ENCODE measurements around the gene FMNL2. TPM values are rescaled to one million over a fixed set of nuclear protein-coding genes. Genes with fewer than 3 reads are reported as not detected.

FMNL2 gene
- total RNA-seq, 1 donor from 2014 or later = 93.8 TPM

DNA sequence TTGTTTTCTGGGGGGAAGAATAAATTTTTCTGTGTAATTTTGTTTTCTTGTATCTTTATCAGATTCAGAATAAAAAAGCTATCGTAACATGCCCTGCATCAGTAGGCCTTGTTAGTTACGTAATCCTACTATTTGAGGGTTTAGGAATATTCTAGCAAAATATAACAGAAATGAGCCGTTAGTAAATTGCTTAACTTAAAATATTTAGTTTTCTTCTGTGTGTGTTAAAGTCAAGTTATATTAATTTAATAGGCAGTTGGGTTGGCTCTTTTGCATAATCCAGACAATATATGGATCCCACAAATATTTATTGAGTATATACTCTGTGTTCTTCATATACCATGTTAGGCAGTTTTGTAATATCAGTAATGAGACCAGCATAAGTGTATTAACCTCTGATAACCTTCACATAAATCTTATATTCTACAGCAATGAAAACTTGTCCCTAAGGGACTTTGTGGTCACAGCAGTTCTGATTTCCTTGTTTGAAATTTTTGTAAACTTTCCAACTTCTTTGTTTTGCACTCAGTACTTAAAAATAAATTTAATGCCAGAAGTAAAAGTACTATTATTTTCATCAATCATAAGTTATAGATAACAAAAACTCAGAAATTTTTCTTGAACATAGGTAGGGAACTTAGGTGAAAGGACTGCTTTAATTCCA, 151.9 kb downstream of the FMNL2 start:
- FAIRE-seq = no peak
- no peak for DNase-seq (ENCODE audit: low spot score in 2 of 2)

DNA sequence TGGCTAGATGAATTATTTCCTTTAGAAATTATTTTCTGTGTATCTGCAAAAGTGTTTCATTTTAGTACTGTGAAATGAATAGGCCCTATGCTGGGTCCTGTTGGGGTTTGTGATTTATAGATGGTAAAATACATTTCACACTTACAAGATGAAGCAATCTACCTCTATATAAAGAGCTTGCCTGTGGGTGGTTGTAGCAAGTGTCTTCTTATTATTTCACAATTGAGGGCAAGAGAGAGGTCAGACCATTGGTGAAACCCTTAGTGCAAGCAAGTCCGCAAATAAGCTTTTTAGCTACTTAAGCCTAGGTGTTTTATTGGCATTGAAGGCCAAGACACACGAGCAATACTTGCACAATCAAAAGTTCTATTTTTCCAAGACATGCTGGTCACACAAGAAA, 153.1 kb downstream of the FMNL2 start:
- DNase-seq (ENCODE audit: low spot score in 2 of 2) (no peak), FAIRE-seq (no peak)

DNA sequence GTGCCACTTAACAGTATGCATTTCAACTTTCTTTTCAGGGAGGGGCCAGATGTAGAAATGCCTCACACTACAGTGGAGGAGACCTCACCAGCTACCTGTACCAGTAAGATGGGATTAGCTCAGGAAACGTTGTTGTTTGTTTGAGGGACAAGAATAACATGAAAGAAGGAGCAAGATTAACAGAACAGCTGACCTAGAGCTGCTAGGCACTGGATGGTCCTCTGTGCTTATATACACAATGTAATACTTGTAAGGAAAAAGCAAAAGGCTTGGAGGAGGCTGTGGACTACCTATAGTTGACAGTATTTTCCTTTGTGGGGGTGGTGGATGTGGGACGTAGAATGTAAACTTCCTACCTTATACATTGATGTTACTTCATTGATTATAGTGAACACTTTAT, 154.4 kb downstream of the FMNL2 start:
- DNase-seq (ENCODE audit: low spot score in 2 of 2) (no peak), FAIRE-seq (no peak)

DNA sequence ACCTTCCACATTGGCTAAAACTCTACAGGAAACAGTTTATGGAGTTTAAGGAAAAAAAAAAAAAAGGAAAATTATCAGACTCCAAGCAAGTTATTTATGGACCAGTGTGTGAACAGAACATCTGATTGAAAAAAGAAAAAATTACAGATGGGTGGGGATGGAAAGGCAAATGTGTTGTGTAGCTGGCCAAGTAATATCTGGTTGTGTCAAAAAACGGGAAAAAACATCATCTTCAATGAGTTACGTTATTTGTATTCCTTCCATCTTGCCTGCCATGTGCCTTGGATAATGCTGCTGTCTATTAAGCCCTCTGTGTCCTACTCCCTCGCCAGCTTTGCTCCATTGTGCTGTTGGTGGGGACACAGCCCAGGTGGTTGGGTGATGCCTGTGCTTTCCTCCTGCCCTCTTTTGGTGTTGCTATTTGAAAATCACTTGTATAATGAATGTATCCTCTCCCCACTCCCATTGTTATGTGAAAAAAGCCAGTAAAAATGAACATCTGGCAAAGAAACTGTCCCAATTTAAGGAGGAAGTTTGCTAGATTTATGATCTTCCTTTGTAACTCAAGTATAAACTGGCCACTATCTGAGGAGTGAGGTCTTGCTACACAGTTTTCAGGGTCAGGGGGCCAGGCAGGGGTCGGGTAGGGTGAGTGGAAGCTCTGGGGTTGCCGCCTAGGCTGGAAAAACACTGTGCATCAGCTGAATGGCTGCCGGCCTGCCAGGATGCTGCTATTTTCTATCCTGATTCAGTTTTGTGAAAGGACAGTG, 155.9 kb downstream of the FMNL2 start:
- no peak for FAIRE-seq

DNA sequence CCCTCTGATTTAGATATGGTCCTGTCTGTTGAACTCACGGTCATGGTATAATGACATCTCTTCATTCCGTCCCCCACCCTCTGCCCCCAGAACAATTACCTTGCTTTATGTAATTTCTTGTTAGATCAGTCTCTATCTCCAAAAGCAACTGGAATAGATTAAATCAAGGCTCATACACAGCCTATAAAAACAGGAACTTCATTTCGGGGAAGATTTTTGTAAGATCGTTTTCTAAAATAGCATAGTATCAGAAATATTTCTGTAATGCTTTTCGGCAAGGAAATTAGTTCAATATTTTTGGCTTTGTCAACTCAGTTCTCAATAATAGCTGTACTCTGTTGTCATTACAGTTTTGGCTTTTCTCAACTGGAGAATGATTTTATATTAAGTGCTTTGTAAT, 157.2 kb downstream of the FMNL2 start:
- DNase-seq (ENCODE audit: low spot score in 2 of 2) (no peak), FAIRE-seq (no peak)

More for the DNA sequence above, 155.9 kb downstream of the FMNL2 start:
- no peak for DNase-seq (ENCODE audit: low spot score in 2 of 2)

DNA sequence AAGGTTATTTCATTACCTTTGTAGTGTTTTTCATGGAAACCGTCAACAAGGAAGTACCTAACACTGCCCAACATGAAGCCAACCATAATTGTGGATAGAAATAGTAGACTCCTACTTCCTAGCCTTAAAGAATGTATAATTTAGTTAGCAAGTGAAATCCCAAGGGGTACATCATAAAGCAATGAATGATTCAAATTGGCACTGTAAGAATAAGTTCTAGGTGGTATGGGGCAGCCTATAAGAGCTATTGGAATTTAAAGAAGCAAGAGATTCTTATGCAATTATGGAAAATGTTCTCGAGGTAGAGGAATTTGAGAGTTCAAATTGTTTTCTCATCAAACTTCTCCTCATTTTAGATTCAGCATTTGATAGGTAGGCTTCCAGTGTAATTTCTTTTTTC, 157.9 kb downstream of the FMNL2 start:
- DNase-seq (ENCODE audit: low spot score in 2 of 2) = no peak
- FAIRE-seq = no peak

DNA sequence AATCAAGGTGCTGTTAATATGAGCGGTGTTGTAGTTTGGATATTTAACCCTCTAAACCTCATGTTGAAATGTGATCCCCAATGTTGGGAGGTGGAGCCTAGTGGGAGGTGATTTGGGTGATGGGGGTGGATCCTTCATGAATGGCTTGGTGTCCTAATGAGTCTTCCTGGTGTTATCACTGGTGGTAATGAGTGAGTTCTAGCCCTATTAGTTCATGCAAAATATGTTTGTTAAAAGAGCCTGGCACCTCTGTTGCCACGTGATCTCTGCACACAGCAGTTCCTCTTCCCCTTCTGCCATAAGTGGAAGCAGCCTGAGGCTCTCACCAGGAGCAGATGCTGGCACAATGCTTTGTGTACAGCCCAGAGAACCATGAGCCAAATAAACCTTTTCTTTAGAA, 158.4 kb downstream of the FMNL2 start:
- DNase-seq (ENCODE audit: low spot score in 2 of 2) (no peak), FAIRE-seq (no peak)

DNA sequence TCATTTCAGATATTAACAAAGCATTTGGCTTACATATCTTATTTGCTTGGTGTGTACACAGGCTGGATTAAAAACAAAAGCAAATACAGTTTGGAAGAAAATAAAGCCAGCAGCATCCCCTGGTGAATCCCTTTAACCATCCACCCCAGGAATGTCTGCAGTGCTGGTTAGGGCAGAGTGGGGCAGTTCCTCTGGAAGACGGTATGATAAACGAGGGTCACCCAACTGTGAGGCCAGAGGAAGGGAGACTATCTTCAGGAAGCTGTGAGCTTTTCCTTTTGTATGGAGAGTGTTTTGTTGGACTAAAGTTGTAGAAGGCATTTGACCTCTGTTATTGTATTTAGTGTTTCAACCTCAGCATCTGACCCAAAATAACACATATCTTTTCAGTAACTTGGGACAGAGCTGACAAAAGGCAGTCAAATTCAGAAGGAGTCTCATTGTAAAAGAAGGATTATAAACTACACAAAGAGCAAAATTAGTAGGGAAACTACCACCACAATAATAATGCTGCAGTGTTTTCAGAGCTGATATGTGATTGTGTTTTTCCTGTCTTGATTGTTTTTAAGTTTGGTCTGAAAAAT, 159.1 kb downstream of the FMNL2 start:
- FAIRE-seq (no peak), DNase-seq (ENCODE audit: low spot score in 2 of 2) (no peak)

DNA sequence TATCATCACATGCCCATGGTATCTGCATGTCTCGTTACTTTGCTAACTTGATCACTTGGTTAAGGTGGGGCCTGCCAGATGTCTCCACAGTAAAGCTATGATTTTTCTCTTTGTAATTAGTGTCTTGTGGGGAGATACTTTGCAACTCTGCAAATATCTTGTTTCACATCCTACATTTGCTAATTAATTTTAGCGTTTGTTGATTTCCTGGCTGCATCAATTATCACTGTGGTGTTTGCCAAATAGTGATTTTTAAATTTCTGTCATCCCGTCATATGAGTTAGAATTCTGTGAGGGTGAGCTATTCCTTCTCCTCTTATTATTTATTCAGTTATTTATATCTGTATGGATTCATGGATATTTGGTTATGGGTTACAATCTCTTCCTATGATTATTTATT, 161.4 kb downstream of the FMNL2 start:
- no peak for DNase-seq (ENCODE audit: low spot score in 2 of 2)
- FAIRE-seq = no peak

DNA sequence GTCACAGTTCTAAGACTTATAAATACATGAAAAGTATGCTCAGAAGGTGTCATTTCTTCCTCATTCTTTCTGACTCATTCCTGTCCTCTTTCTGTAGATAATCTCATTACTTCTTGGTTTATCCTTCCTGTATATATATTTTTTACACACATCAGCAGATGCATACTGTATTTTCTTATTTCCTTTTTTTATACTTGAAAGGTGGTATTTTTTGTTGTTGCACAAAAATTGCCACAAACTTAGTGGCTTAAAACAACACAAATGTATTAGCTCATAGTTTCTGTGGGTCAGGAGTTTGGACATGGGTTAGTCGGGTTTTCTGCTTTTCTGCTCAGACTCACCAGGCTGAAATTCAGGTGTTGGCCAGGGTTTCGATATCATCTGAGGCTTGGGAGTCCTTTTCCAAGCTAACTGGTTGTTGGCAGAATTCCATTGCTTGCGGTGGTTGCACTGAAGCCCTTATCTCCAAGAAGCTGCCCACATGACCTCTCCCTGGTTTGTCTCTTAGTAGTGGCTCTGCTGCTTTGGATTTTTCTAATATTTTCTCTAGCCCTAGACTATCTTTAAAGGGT, 162.6 kb downstream of the FMNL2 start:
- DNase-seq (ENCODE audit: low spot score in 2 of 2) (no peak), FAIRE-seq (no peak)

DNA sequence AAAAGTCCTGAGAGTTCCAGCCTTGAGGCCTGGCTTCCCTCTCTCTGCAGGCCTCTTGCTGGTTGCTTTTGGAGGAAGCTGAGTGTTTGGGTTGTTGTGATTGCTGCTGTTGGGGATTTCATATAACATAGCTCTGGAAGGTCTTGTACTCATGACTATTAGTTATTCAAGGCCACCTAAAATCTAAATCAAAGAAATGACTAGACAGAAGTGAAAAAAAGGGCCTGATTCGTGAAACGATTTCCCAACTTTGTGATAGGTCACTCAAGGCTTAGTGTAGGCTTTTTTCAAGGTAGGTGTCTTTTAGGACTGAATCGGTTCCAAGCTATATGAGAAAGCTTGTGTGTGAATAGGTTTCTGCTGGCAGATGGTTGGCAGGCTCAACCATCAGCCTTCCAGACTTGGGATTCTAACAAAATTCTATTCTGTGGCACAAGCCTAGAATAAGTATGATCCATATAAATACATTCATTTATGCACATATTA, 164.4 kb downstream of the FMNL2 start:
- DNase-seq (ENCODE audit: low spot score in 2 of 2) (no peak), FAIRE-seq (no peak)

DNA sequence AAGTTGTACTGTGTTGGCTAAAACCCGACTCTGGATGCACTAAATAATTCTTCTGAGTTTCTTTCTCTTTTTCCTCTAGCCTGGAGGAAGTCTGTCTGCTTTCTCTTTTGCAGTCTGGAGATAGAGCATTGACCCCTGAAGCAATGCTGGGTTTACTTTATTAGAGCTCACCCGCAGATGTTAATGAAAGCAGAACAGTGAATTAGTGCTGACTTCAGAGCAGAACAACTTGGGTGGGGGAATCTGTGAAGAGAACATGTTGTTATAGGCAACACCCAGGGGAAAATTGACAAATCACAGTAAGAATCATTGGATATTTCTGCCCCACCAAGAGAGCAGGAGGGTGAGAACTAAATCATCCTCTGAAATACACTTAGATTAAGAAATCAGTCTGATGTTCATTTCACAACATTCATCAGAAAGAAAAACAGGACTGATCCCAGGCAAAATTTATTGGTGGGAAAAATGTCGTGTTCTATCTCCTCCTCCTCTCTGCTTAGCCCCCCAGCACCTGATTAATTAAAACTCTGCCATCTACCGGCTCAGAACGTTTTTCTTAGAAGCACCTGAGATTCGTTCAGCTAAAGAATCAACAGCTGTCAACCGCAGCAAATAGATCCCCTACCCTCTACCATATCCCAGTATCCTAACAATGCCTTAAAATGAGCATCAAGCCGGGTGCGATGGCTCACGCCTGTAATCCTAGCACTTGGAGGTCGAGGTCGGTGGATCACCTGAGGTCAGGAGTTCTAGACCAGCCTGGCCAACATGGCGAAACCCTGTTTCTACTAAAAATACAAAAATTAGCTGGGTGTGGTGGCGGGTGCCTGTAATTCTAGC, 165.1 kb downstream of the FMNL2 start:
- no peak for FAIRE-seq
- no peak for DNase-seq (ENCODE audit: low spot score in 2 of 2)

DNA sequence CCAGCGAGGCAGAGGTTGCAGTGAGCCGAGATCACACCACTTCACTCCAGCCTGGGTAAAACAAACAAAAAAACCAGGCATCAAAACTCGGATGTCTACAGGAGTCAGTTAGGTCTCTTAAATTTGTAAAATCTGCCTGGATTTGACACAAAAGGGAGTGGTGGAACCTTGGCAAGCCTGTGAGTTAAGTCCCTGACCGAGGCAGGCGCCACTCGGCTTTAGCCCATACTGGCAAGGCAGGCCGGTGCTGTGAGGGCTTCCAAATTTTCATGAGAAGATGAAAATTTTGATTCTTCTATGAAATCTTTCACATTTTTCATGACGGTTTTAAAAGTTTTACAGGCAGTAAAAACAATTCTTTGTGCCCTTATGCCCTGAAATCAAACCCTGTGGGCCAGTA, 165.8 kb downstream of the FMNL2 start:
- DNase-seq (ENCODE audit: low spot score in 2 of 2) = no peak
- no peak for FAIRE-seq

DNA sequence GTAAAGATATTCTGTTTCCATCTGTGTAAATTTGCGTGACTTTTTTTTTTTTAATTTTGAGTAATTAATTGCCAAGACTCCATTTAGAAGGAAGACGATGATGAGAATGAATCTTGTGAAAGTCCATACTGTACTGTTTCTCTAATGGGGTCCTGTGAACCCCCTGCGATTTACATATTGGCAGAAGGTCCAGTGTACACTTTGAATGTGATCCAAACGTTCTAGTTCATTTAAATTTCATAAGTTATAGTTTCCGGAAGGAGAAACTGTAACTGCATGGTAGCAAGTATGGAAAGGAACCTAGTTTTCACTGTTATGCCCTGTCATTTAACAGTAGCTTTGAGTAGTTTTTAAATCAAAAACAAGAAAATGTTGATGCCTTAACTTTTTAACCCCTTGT, 166.7 kb downstream of the FMNL2 start:
- FAIRE-seq = no peak
- DNase-seq (ENCODE audit: low spot score in 2 of 2) = no peak

DNA sequence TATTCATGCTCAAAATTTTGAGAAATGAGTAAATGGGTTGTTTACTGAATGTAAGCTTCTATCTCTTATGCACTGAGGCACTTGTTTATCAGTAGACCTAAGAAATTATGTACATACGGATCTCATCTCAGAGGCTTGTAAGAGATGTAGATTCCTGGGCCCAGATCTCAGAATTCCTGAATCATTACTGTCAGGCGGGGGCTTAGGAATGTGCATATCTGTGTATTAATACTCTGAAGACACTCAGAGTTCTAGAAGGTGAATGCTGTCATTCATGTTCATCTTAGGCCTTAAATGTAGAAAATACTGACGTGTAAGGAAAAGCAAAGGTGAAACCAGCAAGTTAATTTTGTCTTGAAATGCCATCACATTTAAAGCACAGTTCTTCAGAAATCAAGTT, 169.6 kb downstream of the FMNL2 start:
- FAIRE-seq = no peak
- DNase-seq (ENCODE audit: low spot score in 2 of 2) = no peak

DNA sequence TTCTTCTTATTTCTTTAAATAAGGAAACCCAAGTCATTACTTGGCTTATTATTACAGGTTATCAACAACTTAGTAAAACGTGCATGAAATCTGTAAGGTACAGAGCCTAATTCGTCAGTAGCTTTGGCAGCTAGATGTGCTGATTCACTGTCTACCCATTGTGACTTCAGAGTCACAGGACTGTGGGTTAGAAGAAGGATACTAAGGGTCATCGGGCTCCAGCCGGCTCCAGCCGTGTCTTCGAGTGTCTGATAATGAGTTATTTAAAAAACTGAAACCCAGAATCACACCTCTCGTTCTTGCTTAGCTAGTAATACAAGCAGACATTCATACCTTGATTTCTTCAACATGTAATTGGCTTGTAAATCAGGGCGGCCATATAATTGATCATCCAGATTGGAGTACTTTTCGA, 170.5 kb downstream of the FMNL2 start:
- peak in 1 of 2 donors; percentile 29 for DNase-seq (ENCODE audit: low spot score in 2 of 2)
- FAIRE-seq = peak; percentile 43

DNA sequence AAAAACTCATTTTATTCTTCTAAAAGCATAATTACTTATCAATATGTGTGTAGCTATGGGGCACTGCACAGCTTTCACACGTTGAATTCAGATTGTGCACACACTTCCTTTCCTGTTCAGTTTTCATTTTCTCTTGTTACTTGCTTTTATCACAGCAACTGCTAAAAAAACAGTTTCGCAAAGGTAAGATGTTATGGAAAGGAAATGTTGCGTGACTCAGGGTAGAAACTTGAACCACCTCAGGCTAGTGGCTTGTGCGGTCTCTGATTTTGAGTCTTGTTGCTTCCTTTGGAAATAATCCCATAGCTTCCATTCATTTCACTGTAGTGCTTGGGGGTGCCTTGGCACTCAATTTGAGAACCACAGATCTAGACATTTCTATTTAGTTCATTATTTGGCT, 171.9 kb downstream of the FMNL2 start:
- FAIRE-seq (no peak), DNase-seq (ENCODE audit: low spot score in 2 of 2) (no peak)

DNA sequence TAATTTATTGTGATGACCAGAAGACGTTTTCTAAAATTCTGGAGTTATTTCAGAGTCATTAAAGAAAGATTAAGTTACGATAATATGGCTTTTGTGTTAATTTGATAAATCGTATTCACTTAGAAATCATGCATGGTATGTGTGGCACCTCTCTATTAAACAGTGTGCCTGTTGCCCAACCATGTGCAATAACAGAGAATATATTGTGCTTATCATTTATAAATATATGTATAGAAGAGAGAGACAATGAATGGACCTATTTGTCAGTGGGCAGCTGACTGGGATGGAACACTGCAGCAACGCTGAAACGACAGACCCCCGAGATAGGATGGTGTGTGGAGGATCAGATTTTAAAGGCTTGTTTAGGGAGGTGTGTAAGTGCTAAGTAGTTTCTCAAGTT, 172.9 kb downstream of the FMNL2 start:
- DNase-seq (ENCODE audit: low spot score in 2 of 2) (no peak), FAIRE-seq (no peak)

DNA sequence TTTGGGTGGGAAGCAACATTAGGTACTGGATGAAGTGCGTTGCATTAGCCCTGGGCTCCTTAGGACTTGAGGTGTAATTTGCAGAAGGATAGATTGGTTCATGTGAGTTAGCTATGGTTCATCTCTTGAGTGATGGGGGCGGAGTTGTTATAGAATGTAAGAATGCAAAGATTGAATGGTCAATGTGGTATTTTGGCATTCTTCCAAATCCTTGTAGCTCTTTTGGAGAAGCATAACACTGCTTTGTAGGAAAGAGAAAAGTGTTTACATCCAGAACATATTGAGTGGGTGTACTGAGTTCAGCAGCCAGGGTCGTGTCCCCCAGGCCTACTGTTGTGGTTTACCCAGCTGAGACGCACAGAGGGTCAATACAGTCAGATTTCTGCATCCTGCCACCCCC, 173.5 kb downstream of the FMNL2 start:
- DNase-seq (ENCODE audit: low spot score in 2 of 2) = no peak

DNA sequence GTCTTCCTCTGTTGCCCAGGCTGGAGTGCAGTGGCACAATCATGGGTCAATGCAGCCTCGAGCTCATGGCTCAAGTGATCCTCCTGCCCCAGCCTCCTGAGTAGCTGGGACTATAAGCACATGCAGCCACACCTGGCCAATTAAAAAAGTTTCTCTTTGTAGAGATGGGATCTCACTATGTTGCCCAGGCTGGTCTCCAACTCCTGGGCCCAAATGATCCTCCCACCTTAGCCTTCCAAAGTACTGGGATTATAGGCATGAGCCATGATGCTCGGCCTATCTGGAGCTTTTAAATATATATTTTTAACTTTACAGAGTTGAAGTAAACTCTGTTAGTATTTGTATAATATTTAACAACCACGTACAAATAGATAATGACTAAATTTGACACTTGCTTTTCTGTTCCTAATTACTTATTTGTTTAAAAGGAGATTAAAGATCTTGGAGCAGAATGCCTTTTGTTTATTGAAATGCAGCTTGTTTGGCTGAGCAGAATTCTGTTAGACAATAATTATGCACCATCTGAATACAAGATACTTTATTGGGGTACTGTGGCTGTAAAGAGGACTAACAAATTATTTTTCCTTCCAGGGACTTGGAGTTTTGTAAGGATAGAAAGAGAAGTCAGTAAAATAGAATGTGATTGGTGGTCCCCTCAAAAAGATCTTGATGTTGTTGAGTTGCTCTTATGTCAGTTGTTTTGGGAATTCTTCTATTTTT, 175.0 kb downstream of the FMNL2 start:
- FAIRE-seq (no peak), DNase-seq (ENCODE audit: low spot score in 2 of 2) (no peak)

More for the DNA sequence above, 173.5 kb downstream of the FMNL2 start:
- no peak for FAIRE-seq

All from frontal cortex (tissue), 4 donors.